HEK293T (cell line): ENCODE measurements around the gene ZCCHC24.

ENCODE experiments used
- ARNT ChIP-seq: fragments of 450-650 bp; IDR thresholded peaks from 2 replicates; pipeline ENCODE4 v1.6.1; 2017; ENCODE audit warnings: mild to moderate bottlenecking
- FOXA1 ChIP-seq: fragments of 450-650 bp; IDR thresholded peaks from 2 replicates; pipeline ENCODE4 v1.6.1; 2016; ENCODE audit warnings: mild to moderate bottlenecking
- FOXM1 ChIP-seq: fragments of 450-650 bp; IDR thresholded peaks from 2 replicates; pipeline ENCODE4 v1.6.1; 2017; ENCODE audit warnings: mild to moderate bottlenecking, borderline replicate concordance
- HDGF ChIP-seq: fragments of 450-650 bp; IDR thresholded peaks from 2 replicates; pipeline ENCODE4 v1.6.1; 2017; ENCODE audit warnings: antibody characterized with exemption, borderline replicate concordance
- L3MBTL2 ChIP-seq: fragments of 450-650 bp; conservative IDR thresholded peaks from 2 replicates; pipeline ENCODE4 v1.6.1; 2016; ENCODE audit warnings: mild to moderate bottlenecking
- LEF1 ChIP-seq: fragments of 450-650 bp; IDR thresholded peaks from 2 replicates; pipeline ENCODE4 v1.6.1; 2017; ENCODE audit warnings: mild to moderate bottlenecking, borderline replicate concordance
- NFRKB ChIP-seq: fragments of 450-650 bp; IDR thresholded peaks from 2 replicates; pipeline ENCODE4 v1.6.1; 2016; ENCODE audit warnings: mild to moderate bottlenecking, moderate library complexity
- PKNOX1 ChIP-seq: fragments of 450-650 bp; IDR thresholded peaks from 2 replicates; pipeline ENCODE4 v1.6.1; 2016
- SP1 ChIP-seq: fragments of 450-650 bp; IDR thresholded peaks from 2 replicates; pipeline ENCODE4 v1.6.1; 2017
- SUZ12 ChIP-seq: fragments of 450-650 bp; IDR thresholded peaks from 2 replicates; pipeline ENCODE4 v1.6.1; 2016; ENCODE audit warnings: mild to moderate bottlenecking
- ZNF384 ChIP-seq: fragments of 450-650 bp; IDR thresholded peaks from 2 replicates; pipeline ENCODE4 v1.6.1; 2016

- no peak for TF ChIP-seq LEF1
- TF ChIP-seq PKNOX1 = no peak
- no peak for TF ChIP-seq HDGF
- no peak for TF ChIP-seq SP1
- TF ChIP-seq SUZ12 = no peak
- no peak for TF ChIP-seq FOXM1
- TF ChIP-seq NFRKB = no peak
- TF ChIP-seq ZNF384 = no peak
- TF ChIP-seq L3MBTL2 = no peak
- no peak for TF ChIP-seq ARNT
- no peak for TF ChIP-seq FOXA1
Observed at GRCh38 chr10:79402951-79403350, 42.5 kb downstream of the ZCCHC24 start.
